HG03565 (cell line): ENCODE results near the gene EXOC4.
"Not testable (repeated sequence)": the region's sequence is repeated elsewhere in the genome, so short reads cannot be mapped to it uniquely, and the experiment has no call there.

Source experiments
- ATAC-seq: cut with Tn5 transposase; IDR thresholded peaks from one replicate; pipeline ENCODE4 v1.9.1; 2021; ENCODE audit warnings: mild to moderate bottlenecking, moderate library complexity; ENCODE audit not compliant: unreplicated experiment

EXOC4 gene

GRCh38 chr7:133310232-133310862 lies 57.5 kb downstream of the EXOC4 start:
- ATAC-seq, result no peak

GRCh38 chr7:133313575-133313974 lies 60.7 kb downstream of the EXOC4 start:
- no peak for ATAC-seq

GRCh38 chr7:133314084-133314483 lies 61.2 kb downstream of the EXOC4 start:
- no peak for ATAC-seq

- ATAC-seq, result no peak
Observed at GRCh38 chr7:133315332-133316040, 62.6 kb downstream of the EXOC4 start.

- no peak for ATAC-seq
Observed at GRCh38 chr7:133319842-133320241, 67.0 kb downstream of the EXOC4 start.

GRCh38 chr7:133320891-133321290 lies 68.0 kb downstream of the EXOC4 start:
- no peak for ATAC-seq

GRCh38 chr7:133321366-133321765 lies 68.5 kb downstream of the EXOC4 start:
- ATAC-seq, result not testable (repeated sequence)

- not testable (repeated sequence) for ATAC-seq
Observed at GRCh38 chr7:133326745-133327144, 73.9 kb downstream of the EXOC4 start.

- ATAC-seq, result not testable (repeated sequence)
Observed at GRCh38 chr7:133328021-133328420, 75.1 kb downstream of the EXOC4 start.

- ATAC-seq, result no peak
Observed at GRCh38 chr7:133330085-133330484, 77.2 kb downstream of the EXOC4 start.

- ATAC-seq, result no peak
Observed at GRCh38 chr7:133331861-133332260, 79.0 kb downstream of the EXOC4 start.

- ATAC-seq, result no peak
Observed at GRCh38 chr7:133339772-133340171, 86.9 kb downstream of the EXOC4 start.

GRCh38 chr7:133344275-133344674 lies 91.4 kb downstream of the EXOC4 start:
- ATAC-seq, result no peak

- ATAC-seq, result no peak
Observed at GRCh38 chr7:133345690-133346421, 93.0 kb downstream of the EXOC4 start.

- no peak for ATAC-seq
Observed at GRCh38 chr7:133348250-133348649, 95.4 kb downstream of the EXOC4 start.

GRCh38 chr7:133349101-133349500 lies 96.2 kb downstream of the EXOC4 start:
- ATAC-seq, result no peak

- ATAC-seq, result no peak
Observed at GRCh38 chr7:133352430-133352829, 99.6 kb downstream of the EXOC4 start.

- ATAC-seq, result no peak
Observed at GRCh38 chr7:133353775-133354174, 100.9 kb downstream of the EXOC4 start.

- no peak for ATAC-seq
Observed at GRCh38 chr7:133354546-133355324, 101.9 kb downstream of the EXOC4 start.

- no peak for ATAC-seq
Observed at GRCh38 chr7:133355325-133355708, 102.4 kb downstream of the EXOC4 start.

- ATAC-seq, result no peak
Observed at GRCh38 chr7:133355822-133356221, 102.9 kb downstream of the EXOC4 start.
